ENCODE data around the gene TRIM60.
"Not testable (repeated sequence)": the region's sequence is repeated elsewhere in the genome, so short reads cannot be mapped to it uniquely, and the experiment has no call there.

Gene TRIM60

DNA sequence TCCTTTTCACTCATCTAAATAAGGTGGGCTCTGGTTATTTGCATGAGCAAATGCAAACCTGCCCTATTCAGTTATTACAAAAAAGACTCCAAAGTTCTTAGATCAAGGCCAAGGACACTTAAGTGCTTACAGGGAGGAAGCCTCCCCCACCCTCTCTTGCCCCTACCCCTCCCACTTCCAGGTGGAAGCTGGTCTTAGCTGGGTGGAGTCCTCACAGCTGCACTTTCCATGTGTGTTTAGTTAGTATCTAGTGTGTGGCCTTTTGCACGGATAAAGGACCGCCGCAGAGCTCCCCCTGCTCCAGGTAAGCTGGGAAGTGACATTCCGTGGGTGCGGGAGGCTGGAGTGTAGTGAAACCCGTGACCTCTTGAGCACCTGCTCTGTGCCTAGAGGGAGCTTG, 21.8 kb downstream of the TRIM60 start, which contains the start of gene TRIM75:
Gene TRIM75 (plus strand): TSS at position 222 of the 400 bp plus-strand sequence. CDS start 5,282 bp downstream, outside the sequence.
- DNase-seq (ENCODE audit: low read depth, low spot score), result no peak

DNA sequence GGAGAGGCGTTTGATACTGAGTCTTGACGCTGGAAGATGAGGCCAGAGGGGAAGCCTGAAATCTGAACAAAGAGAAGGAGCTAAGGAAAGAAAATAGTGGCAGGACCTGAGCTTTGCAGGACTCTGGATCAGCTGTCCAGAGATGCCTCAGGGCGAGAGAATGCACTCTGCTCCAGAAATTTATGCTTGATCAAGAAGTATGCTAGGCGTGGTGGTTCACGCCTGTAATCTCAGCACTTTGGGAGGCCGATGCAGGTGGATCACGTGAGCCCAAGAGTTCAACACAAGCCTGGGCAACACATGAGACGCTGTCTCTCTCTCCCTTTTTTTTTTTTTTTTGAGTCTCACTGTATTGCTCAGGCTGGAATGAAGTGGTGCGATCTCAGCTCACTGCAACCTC, 23.8 kb downstream of the TRIM60 start:
- DNase-seq (ENCODE audit: low read depth, low spot score), result no peak

DNA sequence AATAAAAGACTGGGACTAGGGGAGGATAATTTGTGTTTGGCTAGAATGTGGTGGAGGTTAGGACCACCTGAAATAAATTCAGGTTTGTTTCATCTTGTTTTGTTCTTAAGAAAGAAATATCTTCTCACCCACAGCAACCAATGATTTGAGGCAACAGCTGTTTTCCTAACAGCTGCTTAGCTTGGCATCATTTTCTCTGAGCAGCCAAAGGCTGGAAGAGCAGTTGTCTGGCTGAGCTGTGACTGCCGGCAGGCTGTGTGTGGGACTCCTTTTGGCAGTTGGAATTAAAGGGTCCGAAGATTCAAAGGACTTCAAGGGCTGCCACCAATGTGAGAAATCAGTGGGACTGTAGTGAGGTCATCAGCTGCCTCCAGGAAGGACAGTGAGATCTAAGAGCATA, 26.9 kb downstream of the TRIM60 start:
- no peak for DNase-seq (ENCODE audit: low read depth, low spot score)

DNA sequence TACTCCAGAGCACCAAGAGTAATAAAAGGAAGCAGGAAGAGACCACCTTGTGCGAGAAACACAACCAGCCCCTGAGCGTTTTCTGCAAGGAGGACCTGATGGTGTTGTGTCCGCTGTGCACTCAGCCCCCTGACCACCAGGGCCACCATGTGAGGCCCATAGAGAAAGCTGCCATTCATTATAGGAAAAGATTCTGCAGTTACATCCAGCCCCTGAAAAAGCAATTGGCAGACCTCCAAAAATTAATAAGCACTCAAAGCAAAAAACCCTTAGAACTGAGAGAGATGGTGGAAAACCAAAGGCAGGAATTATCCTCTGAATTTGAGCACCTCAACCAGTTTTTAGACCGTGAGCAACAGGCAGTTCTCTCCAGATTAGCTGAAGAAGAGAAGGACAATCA, 27.6 kb downstream of the TRIM60 start:
- no peak for DNase-seq (ENCODE audit: low read depth, low spot score)

DNA sequence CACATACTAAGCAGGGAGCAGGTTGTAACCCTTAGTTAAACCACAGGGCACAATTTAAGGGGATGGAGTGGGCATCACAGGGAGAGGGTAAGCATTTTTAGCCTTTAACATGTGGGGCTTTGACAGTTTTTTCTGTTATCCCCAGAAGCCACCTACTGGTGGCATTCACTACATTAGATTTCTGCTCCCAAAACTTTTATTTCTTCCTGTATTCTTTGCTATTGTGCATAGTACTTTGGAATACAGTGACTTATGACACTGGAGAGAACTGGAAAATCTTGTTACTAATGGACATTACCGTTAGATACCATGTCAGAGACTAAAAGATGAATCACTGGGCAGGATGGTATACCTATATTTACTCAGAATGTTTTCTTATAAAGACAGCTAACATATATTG, 29.1 kb downstream of the TRIM60 start:
- no peak for DNase-seq (ENCODE audit: low read depth, low spot score)

DNA sequence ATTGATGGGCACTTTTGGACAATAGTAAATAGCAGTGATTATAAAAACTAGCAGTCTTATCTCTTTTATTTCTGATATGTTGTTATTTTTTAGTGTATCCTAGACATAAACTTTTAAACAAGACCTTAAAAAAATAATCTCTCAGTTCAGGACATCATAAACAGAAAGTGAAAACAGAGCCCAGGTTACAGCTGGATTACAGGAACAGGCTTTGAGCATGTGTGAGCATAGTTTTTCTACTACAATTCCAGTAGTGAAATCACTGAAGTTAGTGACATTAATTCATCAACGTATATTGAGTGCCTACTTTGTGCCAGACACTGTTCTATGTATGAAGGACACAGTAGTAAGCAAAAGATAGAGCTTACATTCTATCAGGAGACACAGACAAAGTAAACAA, 38.8 kb downstream of the TRIM60 start:
- no peak for DNase-seq (ENCODE audit: low read depth, low spot score)

DNA sequence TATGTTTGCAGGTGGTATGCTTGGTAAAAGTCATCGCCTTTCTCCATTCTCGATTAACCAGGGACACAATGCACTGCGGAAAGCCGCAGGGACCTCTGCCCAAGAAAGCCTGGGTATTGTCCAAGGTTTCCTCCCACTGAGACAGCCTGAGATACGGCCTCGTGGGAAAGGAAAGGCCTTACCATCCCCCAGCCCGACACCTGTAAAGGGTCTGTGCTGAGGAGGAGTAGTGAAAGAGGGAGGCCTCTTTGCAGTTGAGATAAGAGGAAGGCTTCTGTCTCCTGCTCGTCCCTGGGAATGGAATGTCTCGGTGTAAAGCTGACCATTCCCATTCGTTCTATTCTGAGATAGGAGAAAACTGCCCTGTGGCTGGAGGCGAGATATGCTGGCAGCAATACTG, 41.5 kb downstream of the TRIM60 start:
- DNase-seq (ENCODE audit: low read depth, low spot score), result not testable (repeated sequence)

DNA sequence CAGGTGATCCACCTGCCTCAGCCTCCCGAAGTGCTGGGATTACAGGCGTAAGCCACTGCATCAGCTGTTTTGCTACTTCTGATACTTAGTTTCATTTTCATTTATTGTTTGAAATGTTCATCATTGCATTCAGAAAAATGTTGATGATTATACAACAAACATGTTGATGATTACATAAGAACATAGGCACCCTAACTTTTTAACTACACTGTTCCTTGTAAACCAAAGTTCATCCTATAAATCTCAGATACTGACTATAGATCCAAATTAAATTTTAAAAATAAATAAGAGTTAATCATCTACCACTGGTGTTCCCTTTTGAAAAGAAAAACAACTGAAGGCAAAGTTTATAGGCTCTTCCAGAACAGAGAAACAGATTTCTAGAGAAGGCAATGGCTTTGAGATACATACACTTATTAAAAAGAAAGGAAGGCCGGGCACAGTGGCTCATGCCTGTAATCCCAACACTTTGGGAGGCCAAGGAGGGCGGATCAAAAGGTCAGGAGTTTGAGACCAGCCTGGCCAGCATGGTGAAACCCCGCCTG, 45.3 kb downstream of the TRIM60 start:
- no peak for DNase-seq (ENCODE audit: low read depth, low spot score)

DNA sequence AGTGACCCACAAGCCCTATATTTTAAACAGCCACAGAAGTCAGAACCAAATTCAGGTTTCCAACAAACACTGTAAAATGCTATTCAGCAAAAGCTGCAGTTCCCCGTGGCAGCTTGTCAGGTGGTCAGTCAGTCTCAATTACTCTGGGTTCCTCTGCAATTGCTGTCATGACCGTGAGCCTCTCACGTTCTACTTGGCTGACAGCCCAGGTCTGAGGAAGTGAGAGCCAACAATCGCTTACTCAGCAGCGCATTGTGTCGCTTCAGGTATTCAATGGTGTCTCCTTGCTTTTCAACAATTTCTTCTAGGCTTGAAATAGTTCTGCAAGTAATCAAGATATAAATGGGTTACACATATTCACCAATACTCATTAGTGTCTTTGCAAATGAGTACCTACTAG, 47.7 kb downstream of the TRIM60 start:
- DNase-seq (ENCODE audit: low read depth, low spot score), result no peak

DNA sequence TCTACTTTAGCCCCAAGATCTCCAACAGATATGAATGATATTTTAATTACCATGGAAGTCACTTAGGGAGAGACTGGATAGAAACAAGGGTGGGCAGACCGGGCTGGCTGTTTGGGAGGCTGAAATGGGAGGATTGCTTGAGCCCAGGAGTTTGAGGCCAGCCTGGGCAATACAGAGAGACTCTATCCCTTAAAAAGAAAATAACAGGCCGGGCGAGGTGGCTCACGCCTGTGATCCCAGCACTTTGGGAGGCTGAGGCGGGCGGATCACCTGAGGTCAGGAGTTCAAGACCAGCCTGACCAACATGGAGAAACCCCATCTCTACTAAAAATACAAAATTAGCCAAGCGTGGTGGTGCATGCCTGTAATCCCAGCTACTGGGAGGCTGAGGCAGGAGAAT, 53.0 kb downstream of the TRIM60 start:
- not testable (repeated sequence) for DNase-seq (ENCODE audit: low read depth, low spot score)

DNA sequence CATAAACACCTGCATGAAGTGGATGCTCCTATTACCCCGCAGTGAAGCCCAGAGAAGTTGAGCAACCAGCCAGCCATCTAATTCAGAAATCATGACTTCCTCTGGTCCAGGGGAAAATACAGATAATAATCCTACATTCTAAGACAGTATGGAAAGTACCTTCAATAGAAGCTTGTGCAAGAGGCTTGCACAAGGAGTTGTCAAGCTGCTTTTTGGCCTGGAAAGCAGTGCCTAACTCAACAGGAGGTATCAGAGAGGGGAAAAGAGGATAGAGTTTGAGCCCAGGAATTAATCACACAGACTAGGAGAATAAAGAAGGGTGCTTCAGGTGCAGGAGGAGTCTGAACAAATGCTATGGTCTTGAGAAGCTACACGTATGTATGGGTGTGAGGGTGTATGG, 54.1 kb downstream of the TRIM60 start:
- DNase-seq (ENCODE audit: low read depth, low spot score), result no peak

DNA sequence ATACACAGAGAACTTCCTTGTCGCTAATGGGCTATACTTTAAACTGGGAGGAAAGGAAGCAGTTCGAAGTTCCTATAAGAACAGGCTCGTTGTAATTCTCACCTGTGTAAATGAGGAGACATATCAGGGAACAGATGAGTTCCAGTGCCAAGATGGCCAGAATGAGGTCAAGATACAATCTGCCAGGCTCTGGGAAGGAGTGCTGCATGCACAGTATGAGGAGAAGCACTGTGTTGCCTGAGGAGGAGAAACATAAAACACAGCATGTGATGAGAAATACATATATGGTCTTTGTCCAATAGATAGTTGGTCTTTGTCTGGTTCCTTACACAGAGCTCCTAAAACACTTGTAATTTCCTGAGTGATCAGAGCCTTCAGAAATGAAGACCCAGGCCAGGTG, 56.6 kb downstream of the TRIM60 start:
- no peak for DNase-seq (ENCODE audit: low read depth, low spot score)
